CD4-positive, alpha-beta T cell treated with Interleukin-21 for 1 hour (primary cell): Measurements from ENCODE around the gene HOXB6.

ENCODE experiments used
- DNase-seq: peaks from one replicate; pipeline ENCODE4 v3.0.0-alpha.2; 2020

Gene HOXB6

GRCh38 chr17:48551214-48551555 lies 53.6 kb downstream of the HOXB6 start:
- no peak for DNase-seq

- no peak for DNase-seq
These were observed 54.1 kb downstream of the HOXB6 start for GRCh38 chr17:48550502-48551213.

DNA sequence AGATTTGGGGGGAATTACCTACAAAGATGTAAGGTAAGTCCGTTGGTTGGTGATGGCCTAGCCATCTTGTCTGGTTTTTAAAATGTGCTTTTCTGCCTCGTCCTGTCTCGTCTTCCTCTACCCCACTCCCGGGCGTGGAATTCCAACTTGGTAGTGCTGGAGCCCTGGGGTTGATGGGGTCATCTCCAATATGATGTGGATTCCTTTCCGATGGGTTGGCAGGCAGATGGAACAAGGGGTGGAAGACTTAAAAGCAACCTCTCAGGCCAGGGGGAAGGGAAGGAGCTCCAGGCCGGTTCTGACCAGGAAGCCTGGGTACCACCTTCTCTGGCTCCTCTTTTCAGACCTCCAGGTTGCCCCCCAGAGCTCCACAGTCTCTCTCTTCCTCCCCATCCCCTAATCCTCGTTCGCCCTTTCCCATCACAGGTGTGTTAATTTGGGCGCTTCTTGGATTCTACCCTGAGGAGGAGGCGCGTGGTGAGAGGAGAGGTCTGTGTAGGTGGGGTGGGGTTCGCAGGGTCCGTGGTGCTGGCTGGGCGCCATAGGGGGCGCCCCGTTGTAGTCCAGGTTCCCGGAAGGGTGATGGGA lies 54.8 kb downstream of the HOXB6 start:
- DNase-seq, result no peak

DNA sequence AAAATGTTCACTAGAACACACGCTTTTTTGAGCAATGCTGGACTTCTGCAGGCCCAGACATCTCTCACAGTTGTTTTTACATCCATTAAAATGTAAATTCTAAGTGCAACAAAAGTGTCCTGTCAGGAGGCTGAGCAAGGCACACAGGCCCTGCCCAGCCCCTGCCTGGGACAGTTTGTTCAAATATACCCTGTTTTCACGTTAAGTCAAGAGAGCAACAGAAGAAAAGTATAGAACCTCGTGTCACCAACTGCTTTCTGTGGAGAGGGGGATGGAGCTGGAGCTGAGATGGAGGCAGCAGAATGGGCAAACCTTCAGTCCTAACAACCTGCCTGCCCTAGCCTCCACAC lies 55.5 kb downstream of the HOXB6 start:
- DNase-seq, result no peak

DNA sequence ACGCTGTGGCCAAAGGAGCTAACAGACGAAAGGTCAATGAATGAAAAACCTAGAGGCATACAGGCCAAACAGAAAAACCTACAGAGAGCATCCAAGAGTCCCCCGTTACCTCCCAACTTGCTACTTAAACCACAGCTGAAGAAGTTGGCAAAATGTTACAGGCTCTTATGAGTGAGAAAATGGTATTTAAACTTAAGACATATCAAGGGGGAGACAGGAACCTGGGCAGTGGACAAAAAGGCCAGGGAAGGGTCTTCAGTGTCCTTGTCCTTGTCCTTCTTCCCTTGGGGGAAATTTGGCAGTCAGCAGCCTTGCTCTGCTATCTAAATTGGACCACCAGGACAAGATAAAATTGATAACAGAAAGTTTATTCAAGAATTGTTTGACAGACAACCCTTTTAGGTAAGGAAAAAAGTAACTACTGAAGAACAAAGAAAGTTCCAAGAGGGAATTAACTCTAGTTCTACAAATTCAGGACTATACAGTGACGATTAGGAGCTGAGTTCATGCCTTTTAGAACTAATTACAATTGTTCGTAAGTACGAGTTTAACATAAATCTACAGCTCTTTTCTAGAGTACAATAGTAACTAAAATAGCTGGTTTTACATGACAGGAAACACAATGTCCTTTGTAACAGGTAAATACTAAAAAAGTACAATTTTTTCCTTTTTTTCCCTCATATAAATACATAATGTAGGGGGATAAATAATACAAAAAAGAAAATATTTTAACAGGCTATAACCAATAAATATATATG lies 56.1 kb downstream of the HOXB6 start:
- no peak for DNase-seq

DNA sequence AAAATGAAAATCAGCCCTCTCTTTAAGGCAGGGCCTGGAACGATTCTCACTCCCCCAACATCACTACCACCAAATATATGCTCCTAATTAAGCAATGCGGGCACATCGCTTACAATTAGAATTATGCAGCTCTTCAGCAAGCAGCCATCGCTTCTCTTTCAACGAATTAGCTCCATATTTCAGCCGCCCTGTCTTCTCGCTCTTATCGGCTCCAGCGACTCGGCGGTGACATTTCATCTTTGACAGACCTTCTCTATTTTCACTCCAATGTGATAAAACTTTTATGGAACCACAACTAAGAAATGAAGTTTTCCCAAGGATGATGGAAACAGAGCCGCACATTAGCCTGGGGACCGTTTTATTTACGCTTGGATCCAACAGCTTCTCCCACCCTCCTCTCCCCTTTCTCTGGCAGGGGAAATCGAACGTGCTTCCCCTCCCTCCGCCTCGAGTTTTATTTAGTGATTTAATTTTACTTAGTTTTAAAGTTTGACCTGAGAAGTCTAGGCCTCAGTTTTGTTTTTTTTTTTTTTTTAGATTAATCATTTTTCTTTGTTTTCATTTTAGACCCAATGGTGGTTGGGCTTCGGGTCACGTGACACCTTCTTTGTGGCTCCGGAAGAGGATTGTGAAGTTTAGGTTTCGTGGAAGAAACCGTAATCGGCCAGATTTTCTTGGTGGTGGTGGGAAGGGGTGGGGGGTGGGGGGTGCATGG lies 56.8 kb downstream of the HOXB6 start:
- peak; percentile 60 for DNase-seq

DNA sequence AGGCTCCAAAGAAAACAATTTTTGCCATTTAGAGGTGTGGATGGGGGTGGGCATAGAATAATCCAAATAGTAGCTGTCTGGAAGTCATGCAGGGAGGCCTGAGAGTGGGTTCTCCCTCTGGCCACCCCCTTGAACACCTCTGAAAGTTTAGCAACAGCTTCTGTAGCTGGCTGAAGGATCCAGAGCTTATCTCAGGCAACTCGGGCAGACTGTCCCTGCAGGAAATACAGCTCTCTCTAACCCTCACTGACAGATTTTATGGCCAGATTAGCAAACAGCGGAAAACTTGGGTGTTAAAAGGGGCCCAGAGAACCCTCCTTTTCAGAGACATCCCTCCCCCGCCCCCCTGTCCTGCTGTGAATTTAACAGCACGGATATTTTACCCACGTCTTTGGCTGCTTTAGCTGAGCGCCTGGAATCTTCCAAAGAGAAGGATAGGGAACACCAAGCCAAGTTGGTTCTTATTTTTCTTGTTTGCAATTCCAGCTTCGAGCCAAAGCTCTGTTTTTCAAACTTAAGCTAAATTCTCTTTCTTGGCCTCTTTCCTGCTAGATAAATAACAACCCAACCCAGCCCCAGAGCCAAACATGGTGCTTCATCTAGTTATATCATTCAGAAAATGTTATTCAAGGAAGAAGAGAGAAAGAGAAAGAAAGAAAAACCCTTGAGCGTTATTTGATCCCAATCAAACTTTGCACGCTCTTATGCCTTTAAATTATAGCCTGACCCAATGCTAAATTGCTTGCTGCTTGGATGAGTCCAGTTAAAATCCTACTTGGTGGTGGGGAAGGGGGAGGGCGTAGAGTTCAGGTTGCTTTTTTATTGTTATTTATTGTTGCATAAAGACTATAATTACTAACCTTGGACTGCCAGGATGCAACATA lies 57.6 kb downstream of the HOXB6 start:
- DNase-seq, result peak; percentile 22

- DNase-seq, result no peak
These were observed 58.5 kb downstream of the HOXB6 start for GRCh38 chr17:48546137-48546923.
